Activated T-helper 9 cell treated with anti-CD3 and anti-CD28 coated beads, Interleukin-2, amount 50 U/mL, for 16 hours (primary cell): ENCODE measurements around the gene RPLP1.

Experiments used
- DNase-seq: peaks from one replicate; pipeline ENCODE4 v3.0.0-alpha.2; 2020; ENCODE audit warnings: low read depth

The RPLP1 gene

DNA sequence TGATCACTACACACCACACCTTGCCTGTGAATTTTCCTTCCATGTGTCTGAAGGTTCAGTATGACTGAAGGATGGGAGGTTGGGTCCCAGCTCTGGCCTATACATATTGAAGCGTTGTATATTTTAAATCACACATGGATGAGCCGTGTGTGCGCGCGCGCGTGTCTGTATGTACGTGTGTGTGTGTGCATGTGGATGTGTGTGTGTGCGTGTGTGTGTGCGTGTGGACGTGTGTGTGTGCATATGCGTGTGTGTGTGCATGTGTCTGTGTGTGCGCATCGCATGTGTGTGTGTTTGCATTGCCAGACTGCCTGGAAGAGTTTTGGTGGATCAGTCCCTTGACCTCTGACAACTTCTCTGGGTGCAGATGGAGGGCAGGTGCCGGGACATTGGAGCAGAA is 45.7 kb downstream of the RPLP1 start:
- no peak for DNase-seq

DNA sequence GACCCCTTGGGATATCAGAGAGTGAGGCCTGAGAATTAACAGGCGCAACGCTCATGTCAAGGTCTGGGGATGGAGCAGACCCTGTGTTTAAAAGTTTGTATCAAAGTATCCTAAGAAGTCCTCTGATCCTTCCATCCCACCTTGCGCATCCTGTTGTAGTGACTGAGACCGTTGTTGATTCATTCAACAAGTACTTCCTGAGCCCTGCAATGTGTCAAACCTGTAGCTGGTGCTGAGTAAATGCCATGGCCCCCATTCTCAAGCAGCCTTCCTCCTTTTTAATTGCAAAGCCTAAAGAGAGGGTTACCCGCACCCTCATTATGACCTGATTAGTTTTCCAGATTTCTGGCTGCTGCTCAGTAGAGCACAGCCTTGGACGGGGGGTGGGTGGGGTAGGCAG is 46.4 kb downstream of the RPLP1 start:
- no peak for DNase-seq

DNA sequence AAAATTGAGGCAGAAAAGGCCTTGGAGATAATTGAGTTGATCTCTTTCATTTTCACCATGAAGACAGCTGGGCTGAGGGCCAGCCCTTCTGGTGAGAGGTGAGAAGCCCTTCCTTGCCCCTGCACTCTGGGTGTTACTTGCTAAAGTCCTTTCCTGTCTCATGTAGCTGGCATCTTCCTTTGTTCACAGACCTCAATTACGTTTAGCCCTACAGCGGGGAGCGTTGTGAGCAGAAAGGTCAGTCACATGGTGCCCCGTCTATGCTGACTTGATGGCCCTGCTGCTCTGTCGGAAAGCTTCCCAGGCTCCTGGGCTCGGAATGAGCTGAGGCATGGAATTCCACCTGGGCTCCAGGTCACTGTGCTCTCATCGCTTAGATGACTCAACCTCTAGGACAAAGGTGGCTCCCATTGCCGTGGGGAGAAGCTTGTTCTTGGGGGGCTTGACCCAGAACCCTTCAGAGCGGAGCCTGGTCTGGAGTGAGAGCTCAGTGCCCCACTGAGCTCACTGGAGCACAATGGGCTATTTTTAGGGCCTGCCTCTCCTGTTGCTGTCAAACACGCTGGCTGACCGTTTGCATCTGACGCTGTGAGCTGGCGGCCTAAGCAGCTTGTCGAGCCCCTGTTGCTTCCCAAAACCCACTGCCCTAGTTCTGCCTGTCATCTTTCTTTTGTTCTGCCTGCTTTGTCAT is 47.0 kb downstream of the RPLP1 start:
- DNase-seq = no peak

DNA sequence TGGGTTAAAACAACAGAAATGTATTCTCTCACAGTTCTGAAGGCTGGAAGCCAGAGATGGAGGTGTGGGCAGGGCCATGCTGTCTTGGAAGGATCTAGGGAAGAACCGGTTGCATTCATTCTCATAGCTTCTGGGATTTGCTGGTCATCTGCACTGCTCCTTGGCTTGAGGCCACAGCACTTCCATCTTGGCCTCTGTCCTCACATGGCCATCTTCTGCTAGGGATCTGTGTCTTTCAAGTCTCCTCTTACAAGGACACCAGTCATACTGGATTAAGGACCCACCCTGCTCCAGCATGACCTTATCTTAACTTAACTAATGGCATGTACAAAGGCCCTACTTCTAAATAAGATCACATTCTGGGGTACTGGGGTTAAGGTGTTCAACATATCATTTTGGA is 47.7 kb downstream of the RPLP1 start:
- DNase-seq = no peak

DNA sequence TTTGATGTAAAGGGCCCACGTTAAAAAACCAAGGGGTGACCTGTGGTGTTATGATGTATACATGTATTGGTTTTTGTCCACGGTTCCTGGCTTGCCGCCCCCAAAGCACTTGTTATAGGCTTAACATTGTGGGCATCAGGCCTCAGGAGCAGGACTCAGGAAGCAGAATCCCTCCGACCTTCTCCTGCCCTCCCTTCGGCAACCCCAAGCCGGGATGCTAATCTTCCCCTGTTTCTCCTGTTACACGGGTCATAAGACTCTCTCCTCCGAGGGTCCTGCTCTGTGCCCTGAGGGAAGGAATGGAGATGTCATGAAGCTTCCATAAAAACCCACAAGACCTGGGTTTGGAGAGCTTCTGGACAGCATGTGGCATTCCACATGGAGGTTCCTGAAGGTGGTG is 48.8 kb downstream of the RPLP1 start:
- no peak for DNase-seq

DNA sequence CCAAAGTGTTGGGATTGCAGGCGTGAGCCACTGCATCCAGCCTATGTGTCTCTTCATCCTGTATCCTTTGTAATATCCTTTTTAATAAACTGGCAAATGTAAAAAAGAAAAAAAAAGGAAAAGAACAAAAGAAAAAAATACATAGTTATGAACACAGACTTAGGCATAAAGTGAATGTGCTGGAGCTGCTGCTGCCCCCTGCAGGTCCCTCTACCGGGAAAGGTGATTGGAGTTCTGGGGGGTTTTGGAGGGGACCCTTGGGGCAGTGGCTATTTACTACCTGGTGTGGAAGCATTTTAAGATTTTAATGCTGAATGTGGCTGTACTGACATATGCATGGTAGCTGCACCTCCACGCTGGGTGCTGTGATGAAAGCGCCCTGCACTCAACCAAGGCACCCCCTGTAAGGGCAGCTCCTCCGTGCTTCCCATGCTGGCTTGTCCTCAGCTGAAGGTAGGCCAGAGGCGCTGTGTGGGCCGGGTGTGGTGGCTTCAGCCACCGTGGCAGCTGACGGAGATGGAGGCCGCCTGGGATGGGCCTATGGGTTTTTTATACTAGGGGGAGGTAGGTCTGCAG is 49.9 kb downstream of the RPLP1 start:
- DNase-seq = no peak

DNA sequence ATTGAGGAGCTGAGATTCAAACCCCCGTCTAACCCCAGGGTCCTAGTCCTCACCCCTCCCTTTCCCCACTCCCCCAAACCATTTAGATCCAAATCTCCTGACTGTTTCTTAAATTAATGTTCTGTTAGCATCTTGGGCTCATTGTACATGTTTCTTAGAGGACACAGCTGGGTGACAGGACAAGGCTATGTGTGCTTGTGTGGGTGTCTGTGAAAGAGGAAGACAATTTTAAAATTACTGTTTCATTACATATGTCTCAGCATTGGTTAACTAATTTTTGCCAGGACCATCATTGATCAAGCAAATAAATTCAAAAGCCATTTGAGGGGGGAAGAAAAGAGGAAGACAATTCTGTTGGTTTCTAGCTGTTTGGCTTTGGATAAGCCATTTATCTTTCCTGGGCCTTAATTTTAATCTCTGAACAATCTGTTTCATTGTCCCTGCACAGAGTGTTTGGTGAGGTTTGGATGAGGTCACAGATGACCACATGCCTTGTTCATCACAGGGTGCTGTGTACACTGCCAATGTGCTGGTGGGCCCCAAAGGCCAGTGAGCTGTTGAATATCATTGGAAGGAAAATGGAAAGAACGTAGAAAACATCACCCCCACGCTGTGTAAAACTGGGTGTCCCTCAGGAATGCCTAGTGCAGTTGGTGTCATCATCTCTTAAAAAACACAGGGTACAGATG is 51.9 kb downstream of the RPLP1 start:
- DNase-seq = no peak
